ENCODE data around the gene AIFM3.

DNA sequence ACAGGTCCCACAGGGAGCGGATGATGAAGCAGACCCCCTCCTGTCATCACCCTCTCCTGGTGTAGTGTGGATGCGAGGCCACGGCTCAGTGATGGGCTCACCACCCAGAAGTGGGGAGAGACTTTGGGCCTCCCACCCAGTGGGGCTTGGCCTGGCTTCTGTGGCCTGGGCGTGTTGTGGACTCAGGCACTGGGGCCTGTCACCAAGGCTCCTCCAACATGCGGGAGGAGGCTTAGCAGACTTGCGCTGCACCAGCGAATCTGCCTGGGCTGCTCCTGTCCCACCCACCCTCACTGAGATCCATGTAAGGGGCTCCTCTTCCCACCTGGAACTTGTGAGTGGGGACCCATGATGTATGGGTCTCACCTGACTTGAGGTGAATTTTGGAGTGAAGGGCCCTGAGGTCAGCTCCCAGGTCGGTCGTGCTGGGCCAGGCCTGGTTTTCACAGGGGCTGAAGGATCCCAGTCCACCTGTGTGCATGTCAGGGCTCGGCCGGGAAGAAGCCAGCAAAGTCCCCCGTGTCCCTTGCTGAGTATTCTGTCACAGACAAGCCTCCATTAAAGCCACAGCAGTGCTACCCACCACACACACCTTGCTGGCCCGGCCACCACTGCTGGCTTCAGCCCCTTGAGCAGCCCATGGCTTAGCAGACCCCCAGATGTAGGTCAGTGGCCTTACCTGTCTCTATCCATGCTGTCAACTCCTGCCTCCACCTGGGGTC is 30.6 kb downstream of the AIFM3 start:
- TF ChIP-seq, protein P1, sequence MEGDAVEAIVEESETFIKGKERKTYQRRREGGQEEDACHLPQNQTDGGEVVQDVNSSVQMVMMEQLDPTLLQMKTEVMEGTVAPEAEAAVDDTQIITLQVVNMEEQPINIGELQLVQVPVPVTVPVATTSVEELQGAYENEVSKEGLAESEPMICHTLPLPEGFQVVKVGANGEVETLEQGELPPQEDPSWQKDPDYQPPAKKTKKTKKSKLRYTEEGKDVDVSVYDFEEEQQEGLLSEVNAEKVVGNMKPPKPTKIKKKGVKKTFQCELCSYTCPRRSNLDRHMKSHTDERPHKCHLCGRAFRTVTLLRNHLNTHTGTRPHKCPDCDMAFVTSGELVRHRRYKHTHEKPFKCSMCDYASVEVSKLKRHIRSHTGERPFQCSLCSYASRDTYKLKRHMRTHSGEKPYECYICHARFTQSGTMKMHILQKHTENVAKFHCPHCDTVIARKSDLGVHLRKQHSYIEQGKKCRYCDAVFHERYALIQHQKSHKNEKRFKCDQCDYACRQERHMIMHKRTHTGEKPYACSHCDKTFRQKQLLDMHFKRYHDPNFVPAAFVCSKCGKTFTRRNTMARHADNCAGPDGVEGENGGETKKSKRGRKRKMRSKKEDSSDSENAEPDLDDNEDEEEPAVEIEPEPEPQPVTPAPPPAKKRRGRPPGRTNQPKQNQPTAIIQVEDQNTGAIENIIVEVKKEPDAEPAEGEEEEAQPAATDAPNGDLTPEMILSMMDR (conservative IDR thresholded peaks at IDR 0.05; ENCODE audit: low read length): no peak
- no peak for TF ChIP-seq EZH2phosphoT487 (IDR thresholded peaks at IDR 0.05; ENCODE audit: borderline replicate concordance)
